HepG2 (cell line): ENCODE data around the gene TBC1D16. TPM values are rescaled to one million over a fixed set of nuclear protein-coding genes. Genes with fewer than 3 reads are reported as not detected.

Source experiments
- ATAC-seq: fragments of 200-7000 bp; cut with Tn5 transposase; 3 replicates; pipeline ENCODE4 v1.9.1; 2020; ENCODE audit warnings: mild to moderate bottlenecking, moderate library complexity
- BruUV-seq: library from RNA; stranded (reverse); fragments of 400-500 nt; replicated peaks from 2 replicates; lab custom pipeline; 2021; lab: Mats Ljungman, UMichigan
- CTCF ChIA-PET: fragments of 300-600 bp; formaldehyde crosslinking; extraction: SDS; loops from one replicate; lab custom pipeline; 2021; ENCODE audit warnings: low total read pairs, inconsistent platforms, low intra/inter-chr PET ratio; lab: Yijun Ruan, JAX
- POLR2A ChIA-PET: fragments of 350-600 bp; sonication (Branson Sonifier 250); formaldehyde crosslinking; loops from one replicate; lab custom pipeline; 2020; ENCODE audit warnings: antibody characterized with exemption, inconsistent platforms; lab: Yijun Ruan, JAX
- DNase-seq: peaks from one replicate; pipeline ENCODE4 v3.0.0-alpha.2; 2015; ENCODE audit warnings: low spot score
- FAIRE-seq: peaks from 3 replicates; lab custom pipeline; 2011; peaks lifted over from hg19 to GRCh38; lab: Jason Lieb, UNC
- H2AFZ ChIP-seq: one replicate; pipeline ENCODE4 v1.6.1; 2011; ENCODE audit warnings: low read length, inconsistent platforms
- H3K27ac ChIP-seq: fragments of 300-600 bp; 3 replicates; pipeline ENCODE4 v1.8.0; 2011; ENCODE audit warnings: mixed run types, mild to moderate bottlenecking, mixed read lengths, low read length, inconsistent platforms; ENCODE audit not compliant: insufficient read depth; ENCODE audit errors: extremely low read length
- H3K27me3 ChIP-seq, 2 experiments: fragments of 200-600 bp in 1 of 2; 2 replicates in 1 of 2; 3 replicates in 1 of 2; pipeline versions ENCODE4 v1.6.0 to v1.8.0; 2011; ENCODE audit warnings: low read length in 2 of 2, mild to moderate bottlenecking in 2 of 2, moderate library complexity in 2 of 2, inconsistent platforms in 1 of 2; ENCODE audit not compliant: insufficient read depth in 2 of 2, control insufficient read depth in 1 of 2
- H3K36me3 ChIP-seq, 2 experiments: fragments of 200-600 bp in 1 of 2; replicated peaks in 1 of 2; 2 replicates in 1 of 2; 3 replicates in 1 of 2; pipeline versions ENCODE4 v1.5.1 to v1.8.0; 2011; ENCODE audit warnings: low read length in 2 of 2, inconsistent platforms in 1 of 2; ENCODE audit not compliant: insufficient read depth in 2 of 2, control insufficient read depth in 1 of 2
- H3K4me1 ChIP-seq: 2 replicates; pipeline ENCODE4 v1.5.1; 2012; ENCODE audit warnings: low read length, inconsistent platforms; ENCODE audit not compliant: insufficient read depth
- H3K4me2 ChIP-seq: 2 replicates; pipeline ENCODE4 v1.6.0; 2011; ENCODE audit warnings: low read depth, low read length, inconsistent platforms
- H3K4me3 ChIP-seq, 3 experiments: fragments of 200-600 bp in 1 of 3; sonication (generic), shearing (Covaris generic) in 1 of 3; replicated peaks in 1 of 3; 2 replicates each; pipeline ENCODE4 v1.5.1; 2011 to 2016; ENCODE audit warnings: low read length in 3 of 3, inconsistent platforms in 2 of 3, low read depth in 2 of 3, mild to moderate bottlenecking in 2 of 3, control low read depth in 1 of 3, mixed read lengths in 1 of 3; ENCODE audit not compliant: insufficient read depth in 1 of 3
- H3K79me2 ChIP-seq: one replicate; pipeline ENCODE4 v1.6.1; 2011; ENCODE audit warnings: low read length, inconsistent platforms; ENCODE audit not compliant: insufficient read depth
- H3K9ac ChIP-seq: 2 replicates; pipeline ENCODE4 v1.6.0; 2011; ENCODE audit warnings: mild to moderate bottlenecking, low read depth, low read length, inconsistent platforms; ENCODE audit not compliant: insufficient read depth
- H3K9me3 ChIP-seq: 2 replicates; pipeline ENCODE4 v1.5.1; 2012; ENCODE audit warnings: mild to moderate bottlenecking, low read length
- H4K20me1 ChIP-seq: 2 replicates; pipeline ENCODE4 v1.6.0; 2011; ENCODE audit warnings: inconsistent platforms, mild to moderate bottlenecking, low read length, moderate library complexity; ENCODE audit not compliant: insufficient read depth
- IRX3 ChIP-seq: sonication (generic); formaldehyde crosslinking; IDR thresholded peaks from 2 replicates; pipeline ENCODE4 v1.8.1; 2023; ENCODE audit warnings: mild to moderate bottlenecking, low read depth, missing genetic modification reagents, borderline replicate concordance
- JUNB ChIP-seq: sonication (generic); formaldehyde crosslinking; IDR thresholded peaks from 2 replicates; pipeline ENCODE4 v1.8.0; 2022; ENCODE audit warnings: missing genetic modification reagents, mild to moderate bottlenecking, borderline replicate concordance
- LCORL ChIP-seq, 2 experiments: fragments of 450-650 bp in 1 of 2; sonication (generic) in 1 of 2; formaldehyde crosslinking in 1 of 2; IDR thresholded peaks; 2 replicates each; pipeline versions ENCODE4 v1.5.0 to v1.6.1; 2017 to 2020; ENCODE audit warnings: antibody characterized with exemption in 1 of 2, missing genetic modification reagents in 1 of 2
- NR2F6 ChIP-seq, 2 experiments: IDR thresholded peaks; 2 replicates each; pipeline ENCODE4 v1.6.1; 2016; ENCODE audit warnings: antibody characterized with exemption in 1 of 2, mild to moderate bottlenecking in 1 of 2
- SMAD1 ChIP-seq: sonication (generic); formaldehyde crosslinking; IDR thresholded peaks from 2 replicates; pipeline ENCODE4 v1.4.0; 2020; ENCODE audit warnings: missing genetic modification reagents, low read depth, mild to moderate bottlenecking, borderline replicate concordance
- SPEN ChIP-seq: sonication (generic); formaldehyde crosslinking; IDR thresholded peaks from 2 replicates; pipeline ENCODE4 v1.5.1; 2020; ENCODE audit warnings: low read depth, mild to moderate bottlenecking, missing genetic modification reagents
- TARDBP ChIP-seq: sonication (generic); formaldehyde crosslinking; IDR thresholded peaks from 2 replicates; pipeline ENCODE4 v1.8.0; 2022; ENCODE audit warnings: mild to moderate bottlenecking, missing genetic modification reagents
- ZNF17 ChIP-seq: sonication (generic); formaldehyde crosslinking; IDR thresholded peaks from 2 replicates; pipeline ENCODE4 v1.5.0; 2020; ENCODE audit warnings: mild to moderate bottlenecking, missing genetic modification reagents
- ZNF33B ChIP-seq: sonication (generic); formaldehyde crosslinking; IDR thresholded peaks from 2 replicates; pipeline ENCODE4 v1.5.1; 2020; ENCODE audit warnings: mild to moderate bottlenecking, missing genetic modification reagents
- WGBS: methylation state at CpG from one replicate; pipeline ENCODE4 v1.1.6; 2017; ENCODE audit warnings: low lambda C conversion rate; 5-methylcytosine and 5-hydroxymethylcytosine counted together
- in situ Hi-C: cut with HindIII; loops from 2 replicates; pipeline ENCODE4 v1.10.0; 2017; ENCODE audit warnings: low pct_unique_long_range_greater_than_20kb; ENCODE audit not compliant: extremely low pct_ligation_motif_present
- intact Hi-C: fragments of 100-400 bp; cut with micrococcal nuclease; formaldehyde crosslinking; loops from one replicate; pipeline ENCODE4 v1.10.0; 2022; ENCODE audit not compliant: unreplicated experiment
- polyA plus RNA-seq, 8 experiments: library from polyadenylated mRNA; depleted of rRNA in 3 of 8; stranded (reverse) in 7 of 8; unstranded in 1 of 8; fragments of >200 nt; fragmentation: Illumina TruSeq in 4 of 8; extraction: Trizol in 4 of 8; gene quantifications; 2 replicates each; pipeline versions ENCODE4 v1.2.1 to v1.2.3, GENCODE V29; 2011 to 2016; ENCODE audit warnings: low read depth in 4 of 8, missing spikeins in 1 of 8, mixed read lengths in 1 of 8; ENCODE audit not compliant: insufficient read depth in 1 of 8
- total RNA-seq, 5 experiments: library from RNA; depleted of rRNA; stranded (reverse); fragments of >200 nt; fragmentation: Illumina TruSeq; extraction: Trizol; gene quantifications; 2 replicates each; pipeline ENCODE4 v1.2.3, GENCODE V29; 2016; ENCODE audit warnings: low read depth in 1 of 5
- TF ChIP-seq, protein P1 (sequence below): sonication (generic); formaldehyde crosslinking; IDR thresholded peaks from 2 replicates; pipeline ENCODE4 v1.4.0; 2020; ENCODE audit warnings: missing genetic modification reagents
- TF ChIP-seq, protein P2 (sequence below): sonication (generic); formaldehyde crosslinking; IDR thresholded peaks from 2 replicates; pipeline ENCODE4 v1.5.0; 2020; ENCODE audit warnings: missing genetic modification reagents, mild to moderate bottlenecking, borderline replicate concordance
- TF ChIP-seq, protein P3 (sequence below): sonication (generic); formaldehyde crosslinking; IDR thresholded peaks from 2 replicates; pipeline ENCODE4 v1.4.0; 2020; ENCODE audit warnings: low read depth, missing genetic modification reagents
- TF ChIP-seq, protein P4 (sequence below): sonication (generic); formaldehyde crosslinking; IDR thresholded peaks from 2 replicates; pipeline ENCODE4 v1.4.0; 2020; ENCODE audit warnings: missing genetic modification reagents

TBC1D16 gene
- total and polyA plus RNA-seq, 2 of the 13 experiments (the other 11 are each of a cell fraction or from before 2014, with no cell fraction given) = 14.9 to 24.9 TPM

DNA sequence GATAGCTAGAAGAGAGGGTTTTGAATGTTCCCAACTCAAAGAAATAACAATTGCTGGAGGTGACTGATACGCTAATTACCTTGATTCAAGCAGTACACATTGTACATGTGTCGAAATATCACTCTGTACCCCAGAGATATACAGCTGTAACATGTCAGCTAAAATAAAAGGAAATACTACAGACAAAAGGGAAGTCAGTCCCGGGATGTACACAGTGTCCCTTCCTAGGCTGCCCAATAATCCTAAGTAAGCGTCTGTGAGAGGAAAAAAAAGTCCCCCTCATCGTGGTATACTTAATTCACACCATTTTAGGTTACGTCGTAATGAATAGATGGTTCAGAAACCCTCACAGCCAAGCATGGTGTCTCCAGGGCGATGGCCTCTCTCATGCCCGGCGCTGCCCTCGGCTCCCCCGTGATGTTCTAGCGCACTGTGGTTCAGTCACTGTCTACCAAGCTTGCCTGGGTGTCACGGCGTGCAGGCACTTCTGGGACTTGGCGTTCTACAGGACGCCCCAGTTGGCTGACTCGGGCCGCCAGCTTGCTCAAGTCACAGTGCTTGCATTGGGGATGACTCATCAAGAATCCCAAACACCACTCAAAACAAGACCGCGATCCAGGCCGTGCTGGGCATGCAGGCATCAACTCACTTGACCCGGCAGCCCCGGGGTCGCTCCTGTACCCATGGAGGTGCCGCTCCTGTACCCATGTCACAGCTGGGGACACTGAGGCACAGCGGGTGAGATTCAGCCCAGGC, 28.3 kb upstream of the TBC1D16 start:
- ATAC-seq = peak; percentile 70
- WGBS = 76% methylated on average over 17 of the region's 27 CpGs
- ChIA-PET POLR2A (interaction anchor here (0.6 to 1.5 kb wide), 3 partner anchors 11 to 66 kb away, joined by 3 to 5 read pairs (median 4); no protein-coding TSS in a partner anchor), CTCF (no interaction called here)
- no peaks in the 10 kb centered on the region for H3K79me2 ChIP-seq
- H3K4me1 ChIP-seq = peaks cover 36% of the 10 kb centered on the region
- FAIRE-seq = peak; percentile 42
- H2AFZ ChIP-seq = no peak overlapping the region
- H3K9ac ChIP-seq = no peak overlapping the region
- H3K36me3 ChIP-seq = no peaks in the 10 kb centered on the region
- peak overlapping the region; percentile 45 for H3K4me2 ChIP-seq
- no peaks in the 10 kb centered on the region for H3K27me3 ChIP-seq
- peak; percentile 81 for DNase-seq
- in situ Hi-C loops = no loop called here
- intact Hi-C loops = no loop called here
- BruUV-seq = no TSS peak
- no peak overlapping the region for H3K27ac ChIP-seq
- no peak overlapping the region; a peak in 1 of 6 replicates for H3K4me3 ChIP-seq
- no peaks in the 10 kb centered on the region for H4K20me1 ChIP-seq
- no peaks in the 10 kb centered on the region for H3K9me3 ChIP-seq
- TF ChIP-seq, protein P1, sequence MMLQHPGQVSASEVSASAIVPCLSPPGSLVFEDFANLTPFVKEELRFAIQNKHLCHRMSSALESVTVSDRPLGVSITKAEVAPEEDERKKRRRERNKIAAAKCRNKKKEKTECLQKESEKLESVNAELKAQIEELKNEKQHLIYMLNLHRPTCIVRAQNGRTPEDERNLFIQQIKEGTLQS (CRISPR knock-in tag) = peak; percentile 95
- TF ChIP-seq SMAD1 (CRISPR knock-in tag) (no peak), SPEN (CRISPR knock-in tag) (peak; percentile 45; the same call in 1 of the 2 replicates), ZNF17 (CRISPR knock-in tag) (no peak), JUNB (CRISPR knock-in tag) (peak; percentile 54; the same call in 1 of the 2 replicates), NR2F6 (IDR thresholded peaks at IDR 0.05) (no peak), NR2F6 (CRISPR knock-in tag; IDR thresholded peaks at IDR 0.05) (peak; percentile 52), TARDBP (no peak), ZNF33B (CRISPR knock-in tag) (no peak), LCORL (IDR thresholded peaks at IDR 0.05) (no peak), LCORL (CRISPR knock-in tag; IDR thresholded peaks at IDR 0.05) (peak; percentile 56; the same call in 1 of the 2 replicates), IRX3 (CRISPR knock-in tag) (no peak)
- TF ChIP-seq, protein P2, sequence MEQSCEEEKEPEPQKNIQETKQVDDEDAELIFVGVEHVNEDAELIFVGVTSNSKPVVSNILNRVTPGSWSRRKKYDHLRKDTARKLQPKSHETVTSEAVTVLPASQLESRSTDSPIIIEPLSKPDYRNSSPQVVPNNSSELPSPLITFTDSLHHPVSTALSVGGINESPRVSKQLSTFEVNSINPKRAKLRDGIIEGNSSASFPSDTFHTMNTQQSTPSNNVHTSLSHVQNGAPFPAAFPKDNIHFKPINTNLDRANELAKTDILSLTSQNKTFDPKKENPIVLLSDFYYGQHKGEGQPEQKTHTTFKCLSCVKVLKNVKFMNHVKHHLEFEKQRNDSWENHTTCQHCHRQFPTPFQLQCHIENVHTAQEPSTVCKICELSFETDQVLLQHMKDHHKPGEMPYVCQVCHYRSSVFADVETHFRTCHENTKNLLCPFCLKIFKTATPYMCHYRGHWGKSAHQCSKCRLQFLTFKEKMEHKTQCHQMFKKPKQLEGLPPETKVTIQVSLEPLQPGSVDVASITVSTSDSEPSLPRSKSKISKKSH = 0 out of 2 replicates have a peak, but pooled peaks have one; percentile 38
- TF ChIP-seq, protein P3, sequence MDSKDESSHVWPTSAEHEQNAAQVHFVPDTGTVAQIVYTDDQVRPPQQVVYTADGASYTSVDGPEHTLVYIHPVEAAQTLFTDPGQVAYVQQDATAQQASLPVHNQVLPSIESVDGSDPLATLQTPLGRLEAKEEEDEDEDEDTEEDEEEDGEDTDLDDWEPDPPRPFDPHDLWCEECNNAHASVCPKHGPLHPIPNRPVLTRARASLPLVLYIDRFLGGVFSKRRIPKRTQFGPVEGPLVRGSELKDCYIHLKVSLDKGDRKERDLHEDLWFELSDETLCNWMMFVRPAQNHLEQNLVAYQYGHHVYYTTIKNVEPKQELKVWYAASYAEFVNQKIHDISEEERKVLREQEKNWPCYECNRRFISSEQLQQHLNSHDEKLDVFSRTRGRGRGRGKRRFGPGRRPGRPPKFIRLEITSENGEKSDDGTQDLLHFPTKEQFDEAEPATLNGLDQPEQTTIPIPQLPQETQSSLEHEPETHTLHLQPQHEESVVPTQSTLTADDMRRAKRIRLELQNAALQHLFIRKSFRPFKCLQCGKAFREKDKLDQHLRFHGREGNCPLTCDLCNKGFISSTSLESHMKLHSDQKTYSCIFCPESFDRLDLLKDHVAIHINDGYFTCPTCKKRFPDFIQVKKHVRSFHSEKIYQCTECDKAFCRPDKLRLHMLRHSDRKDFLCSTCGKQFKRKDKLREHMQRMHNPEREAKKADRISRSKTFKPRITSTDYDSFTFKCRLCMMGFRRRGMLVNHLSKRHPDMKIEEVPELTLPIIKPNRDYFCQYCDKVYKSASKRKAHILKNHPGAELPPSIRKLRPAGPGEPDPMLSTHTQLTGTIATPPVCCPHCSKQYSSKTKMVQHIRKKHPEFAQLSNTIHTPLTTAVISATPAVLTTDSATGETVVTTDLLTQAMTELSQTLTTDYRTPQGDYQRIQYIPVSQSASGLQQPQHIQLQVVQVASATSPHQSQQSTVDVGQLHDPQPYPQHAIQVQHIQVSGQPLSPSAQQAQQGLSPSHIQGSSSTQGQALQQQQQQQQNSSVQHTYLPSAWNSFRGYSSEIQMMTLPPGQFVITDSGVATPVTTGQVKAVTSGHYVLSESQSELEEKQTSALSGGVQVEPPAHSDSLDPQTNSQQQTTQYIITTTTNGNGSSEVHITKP (CRISPR knock-in tag) = peak; percentile 48; the same call in 1 of the 2 replicates
- TF ChIP-seq, protein P4, sequence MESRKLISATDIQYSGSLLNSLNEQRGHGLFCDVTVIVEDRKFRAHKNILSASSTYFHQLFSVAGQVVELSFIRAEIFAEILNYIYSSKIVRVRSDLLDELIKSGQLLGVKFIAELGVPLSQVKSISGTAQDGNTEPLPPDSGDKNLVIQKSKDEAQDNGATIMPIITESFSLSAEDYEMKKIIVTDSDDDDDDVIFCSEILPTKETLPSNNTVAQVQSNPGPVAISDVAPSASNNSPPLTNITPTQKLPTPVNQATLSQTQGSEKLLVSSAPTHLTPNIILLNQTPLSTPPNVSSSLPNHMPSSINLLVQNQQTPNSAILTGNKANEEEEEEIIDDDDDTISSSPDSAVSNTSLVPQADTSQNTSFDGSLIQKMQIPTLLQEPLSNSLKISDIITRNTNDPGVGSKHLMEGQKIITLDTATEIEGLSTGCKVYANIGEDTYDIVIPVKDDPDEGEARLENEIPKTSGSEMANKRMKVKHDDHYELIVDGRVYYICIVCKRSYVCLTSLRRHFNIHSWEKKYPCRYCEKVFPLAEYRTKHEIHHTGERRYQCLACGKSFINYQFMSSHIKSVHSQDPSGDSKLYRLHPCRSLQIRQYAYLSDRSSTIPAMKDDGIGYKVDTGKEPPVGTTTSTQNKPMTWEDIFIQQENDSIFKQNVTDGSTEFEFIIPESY (CRISPR knock-in tag) = peak; percentile 97
